ENCODE data around the gene TMCC3.
"Not testable (repeated sequence)": the region's sequence is repeated elsewhere in the genome, so short reads cannot be mapped to it uniquely, and the experiment has no call there.

TMCC3 gene, protein sequence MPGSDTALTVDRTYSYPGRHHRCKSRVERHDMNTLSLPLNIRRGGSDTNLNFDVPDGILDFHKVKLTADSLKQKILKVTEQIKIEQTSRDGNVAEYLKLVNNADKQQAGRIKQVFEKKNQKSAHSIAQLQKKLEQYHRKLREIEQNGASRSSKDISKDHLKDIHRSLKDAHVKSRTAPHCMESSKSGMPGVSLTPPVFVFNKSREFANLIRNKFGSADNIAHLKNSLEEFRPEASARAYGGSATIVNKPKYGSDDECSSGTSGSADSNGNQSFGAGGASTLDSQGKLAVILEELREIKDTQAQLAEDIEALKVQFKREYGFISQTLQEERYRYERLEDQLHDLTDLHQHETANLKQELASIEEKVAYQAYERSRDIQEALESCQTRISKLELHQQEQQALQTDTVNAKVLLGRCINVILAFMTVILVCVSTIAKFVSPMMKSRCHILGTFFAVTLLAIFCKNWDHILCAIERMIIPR

GRCh38 chr12:94650143-94651056 is at the start of gene TMCC3:
TMCC3 (minus strand) TSS chr12:94650557; CDS start chr12:94650430, 127 bp downstream.
- DNase-seq (ENCODE audit: low read depth, low spot score): peak; percentile 70

GRCh38 chr12:94699801-94700200 is 49.4 kb upstream of the TMCC3 start:
- DNase-seq (ENCODE audit: low read depth, low spot score): no peak

GRCh38 chr12:94698578-94698977 is 48.2 kb upstream of the TMCC3 start:
- DNase-seq (ENCODE audit: low read depth, low spot score): no peak

DNA sequence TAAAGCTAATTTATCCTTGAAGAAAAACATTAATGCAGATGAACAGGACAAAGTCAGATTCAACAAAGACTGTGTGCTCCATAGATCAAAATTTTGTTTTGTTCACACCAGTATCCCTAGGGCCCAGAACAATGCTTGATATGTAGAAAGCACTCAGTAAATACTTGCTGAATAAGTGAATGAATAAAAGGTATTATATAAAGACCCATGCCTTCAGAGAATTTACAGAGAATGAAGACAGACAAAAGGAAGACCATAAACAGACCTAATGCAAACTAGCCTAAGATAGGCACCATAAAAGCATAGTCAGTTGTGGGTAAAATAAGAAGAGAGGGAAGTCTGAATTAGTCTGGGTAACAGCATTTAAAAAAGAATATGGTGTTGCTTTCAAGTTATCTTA is 47.3 kb upstream of the TMCC3 start:
- DNase-seq (ENCODE audit: low read depth, low spot score): no peak

- no peak for DNase-seq (ENCODE audit: low read depth, low spot score)
Measured at GRCh38 chr12:94694732-94695131, 44.4 kb upstream of the TMCC3 start.

DNA sequence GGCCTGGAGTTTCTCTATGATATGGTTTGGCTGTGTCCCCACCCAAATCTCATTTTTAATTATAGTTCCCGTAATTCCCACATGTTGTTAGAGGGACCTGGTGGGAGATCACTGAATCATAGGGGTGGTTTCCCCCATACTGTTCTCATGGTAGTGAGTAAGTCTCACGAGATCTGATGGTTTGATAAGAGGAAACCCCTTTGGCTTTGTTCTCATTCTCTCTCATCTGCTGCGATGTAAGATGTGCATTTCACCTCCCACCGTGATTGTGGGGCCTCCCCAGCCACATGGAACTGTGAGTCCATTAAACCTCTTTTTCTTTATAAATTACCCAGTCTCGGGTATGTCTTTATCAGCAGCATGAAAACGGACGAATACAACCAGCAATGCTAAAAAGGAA is 42.5 kb upstream of the TMCC3 start:
- not testable (repeated sequence) for DNase-seq (ENCODE audit: low read depth, low spot score)

GRCh38 chr12:94690198-94690771 is 39.9 kb upstream of the TMCC3 start:
- DNase-seq (ENCODE audit: low read depth, low spot score): peak; percentile 43

DNA sequence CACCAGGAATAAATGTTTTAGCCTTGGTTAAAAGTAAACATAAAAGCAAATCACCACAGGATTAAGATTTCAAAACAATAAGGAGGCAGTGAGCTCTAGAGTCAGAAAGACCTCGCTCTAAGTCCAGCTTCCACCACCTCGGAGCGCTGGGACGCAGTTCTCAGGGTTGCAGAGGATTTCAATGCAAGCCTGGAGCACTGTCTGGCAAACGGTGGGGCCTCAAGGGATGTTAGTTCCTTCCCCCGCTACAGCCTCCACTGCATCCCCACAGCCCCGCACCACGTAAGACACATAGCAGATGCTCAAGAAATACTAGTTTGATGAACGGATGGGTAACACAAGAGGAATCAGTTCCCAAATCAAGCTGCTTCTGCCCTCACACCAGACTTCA is 39.3 kb upstream of the TMCC3 start:
- DNase-seq (ENCODE audit: low read depth, low spot score): no peak

GRCh38 chr12:94689002-94689645 is 38.8 kb upstream of the TMCC3 start:
- DNase-seq (ENCODE audit: low read depth, low spot score): peak; percentile 56

GRCh38 chr12:94687891-94688290 is 37.5 kb upstream of the TMCC3 start:
- DNase-seq (ENCODE audit: low read depth, low spot score): no peak

DNA sequence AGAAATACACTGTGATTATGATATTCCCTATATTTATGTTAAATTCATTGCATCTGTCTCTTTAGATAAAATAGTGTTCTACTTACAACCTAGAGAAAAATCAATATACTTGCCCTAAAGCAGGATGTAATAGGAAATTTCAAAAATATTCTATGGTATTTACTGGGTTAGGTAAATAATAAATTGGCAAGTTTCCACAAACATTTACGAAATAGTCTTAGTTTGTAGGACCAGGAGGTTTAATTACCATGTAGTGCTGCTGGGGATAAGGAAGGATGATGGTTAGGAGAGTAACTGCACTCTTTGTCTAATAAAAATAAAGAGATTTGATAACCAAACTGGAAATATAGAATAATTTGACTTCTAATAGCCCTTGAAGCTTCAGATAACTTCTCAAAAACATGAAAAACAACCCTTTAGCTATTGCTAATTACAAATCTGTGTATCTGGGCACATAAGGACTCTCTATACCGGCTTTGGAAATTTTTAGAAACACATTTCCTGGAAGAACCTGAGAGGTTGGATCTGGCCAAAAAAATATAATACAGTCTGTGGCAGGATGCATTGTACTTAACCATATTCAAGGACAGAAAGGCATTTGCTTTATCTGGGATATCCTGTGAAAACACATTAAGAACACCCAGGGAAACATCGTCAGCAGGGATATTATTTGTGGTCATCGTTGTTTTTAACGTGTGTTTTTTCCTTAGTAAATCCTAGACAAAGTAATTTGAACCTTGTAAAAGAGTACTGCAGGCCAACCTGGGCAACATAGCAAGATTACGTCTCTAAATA is 36.7 kb upstream of the TMCC3 start:
- no peak for DNase-seq (ENCODE audit: low read depth, low spot score)

GRCh38 chr12:94684416-94685142 is 34.2 kb upstream of the TMCC3 start:
- DNase-seq (ENCODE audit: low read depth, low spot score): no peak

- DNase-seq (ENCODE audit: low read depth, low spot score): no peak
Measured at GRCh38 chr12:94679554-94680195, 29.3 kb upstream of the TMCC3 start.

- no peak for DNase-seq (ENCODE audit: low read depth, low spot score)
Measured at GRCh38 chr12:94678849-94679248, 28.5 kb upstream of the TMCC3 start.

GRCh38 chr12:94678379-94678778 is 28.0 kb upstream of the TMCC3 start:
- DNase-seq (ENCODE audit: low read depth, low spot score): no peak

DNA sequence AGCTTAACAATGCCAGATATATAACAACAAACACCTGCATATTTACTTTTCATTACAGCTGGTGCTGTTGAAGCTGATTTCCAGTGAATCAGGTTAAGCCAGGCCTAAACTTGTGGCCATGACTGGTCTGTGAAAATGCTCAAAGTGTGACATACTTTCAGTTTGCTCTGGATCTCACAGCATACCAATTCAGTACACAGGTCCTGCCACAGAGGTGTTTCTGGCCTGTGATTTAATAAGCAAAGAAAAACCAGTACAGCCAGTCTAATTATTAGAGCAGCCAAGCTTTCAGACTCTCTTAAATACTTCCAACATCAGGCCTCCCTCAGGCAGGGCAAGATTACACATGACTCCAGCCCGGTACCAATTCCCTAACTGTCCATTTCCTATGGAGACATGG is 27.4 kb upstream of the TMCC3 start:
- DNase-seq (ENCODE audit: low read depth, low spot score): no peak

DNA sequence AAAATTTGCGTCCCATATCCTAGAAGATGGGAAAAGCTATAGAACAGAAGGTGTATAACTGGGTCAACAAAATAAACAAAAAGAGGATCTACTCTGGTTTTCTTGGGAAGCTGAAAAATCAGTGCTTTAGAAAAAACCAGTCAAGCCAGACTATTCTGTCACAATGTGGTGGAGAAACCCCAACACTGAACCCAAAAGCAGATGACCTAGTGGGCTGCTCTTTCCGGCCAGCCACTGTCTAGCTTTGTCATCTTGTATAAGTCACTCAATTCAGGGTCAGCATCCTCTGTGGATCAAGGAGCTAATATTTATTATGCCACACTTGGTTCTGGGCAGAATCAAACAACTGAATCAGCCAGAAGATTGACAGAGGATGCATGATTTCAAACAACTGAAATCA is 26.6 kb upstream of the TMCC3 start:
- DNase-seq (ENCODE audit: low read depth, low spot score): no peak

DNA sequence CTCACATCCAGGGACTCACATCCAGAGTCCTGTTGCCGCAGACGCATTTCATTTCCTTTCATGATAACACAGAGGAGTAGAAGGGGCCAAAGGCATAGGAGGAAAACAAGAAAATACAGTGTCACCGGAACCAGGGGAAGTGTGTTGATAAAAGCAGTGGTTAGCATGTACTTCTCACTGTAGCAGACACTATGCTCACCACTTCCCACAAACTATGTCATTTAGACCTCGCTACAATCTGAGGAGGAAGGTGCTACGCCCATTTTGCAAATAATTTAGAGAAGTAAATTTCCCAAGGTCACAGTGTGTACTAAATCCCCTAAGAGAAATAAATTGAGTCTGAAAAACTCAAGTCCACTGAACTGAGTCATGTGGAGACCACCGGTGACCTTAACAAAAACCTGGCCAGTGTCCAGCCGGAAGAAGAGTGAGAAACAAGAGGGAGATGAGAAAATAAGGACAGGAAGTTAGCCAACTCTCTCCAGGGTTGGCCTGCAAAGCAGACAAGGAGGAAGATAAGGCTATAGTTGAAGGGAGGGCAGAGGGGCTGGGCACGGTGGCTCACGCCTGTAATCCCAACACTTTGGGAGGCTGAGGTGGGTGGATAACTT is 25.8 kb upstream of the TMCC3 start:
- DNase-seq (ENCODE audit: low read depth, low spot score): no peak

- DNase-seq (ENCODE audit: low read depth, low spot score): no peak
Measured at GRCh38 chr12:94674835-94675234, 24.5 kb upstream of the TMCC3 start.

All from astrocyte of the hippocampus (primary cell).